ENCODE data around the gene TMEM132C.

TMEM132C gene

DNA sequence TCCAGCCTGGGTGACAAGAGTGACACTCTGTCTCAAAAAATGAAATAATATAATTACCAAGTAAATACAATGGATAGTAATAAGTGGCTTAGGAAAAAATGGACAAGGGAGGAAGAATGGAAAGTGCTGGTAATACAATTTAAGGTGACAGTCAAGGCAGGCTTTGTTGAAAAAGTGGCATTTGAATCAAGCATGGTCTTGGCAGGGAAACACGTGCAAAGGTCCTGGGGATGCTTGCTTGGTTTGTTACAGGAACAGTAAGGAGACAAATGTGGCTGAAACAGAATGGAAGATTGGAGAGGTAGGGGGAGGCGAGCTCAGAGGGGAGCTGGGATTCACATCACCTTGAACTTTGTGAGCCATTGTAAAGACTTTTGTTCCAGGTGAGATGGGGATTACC, 153.2 kb downstream of the TMEM132C start:
- DNase-seq (ENCODE audit: low spot score) = no peak

DNA sequence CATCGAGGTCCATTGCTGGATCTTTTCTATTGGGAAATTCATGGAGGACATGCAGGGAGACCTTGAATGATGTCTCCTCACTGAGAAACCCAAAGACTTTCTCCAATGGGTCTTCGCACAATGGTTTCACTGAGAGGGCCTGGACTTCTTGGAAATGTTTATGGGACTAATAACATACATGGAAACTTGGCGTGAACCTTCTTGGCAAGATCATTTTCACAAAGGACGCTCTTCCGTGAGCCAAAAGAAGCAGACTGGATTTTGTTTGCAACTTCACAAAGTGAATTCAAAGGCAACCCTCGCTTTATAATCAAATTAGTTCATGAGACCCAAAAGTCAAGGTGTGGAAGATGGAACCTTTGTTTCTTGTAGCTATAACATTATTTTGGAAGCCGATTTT, 154.4 kb downstream of the TMEM132C start:
- no peak for DNase-seq (ENCODE audit: low spot score)

GRCh38 chr12:128423205-128423604, 156.2 kb downstream of the TMEM132C start:
- no peak for DNase-seq (ENCODE audit: low spot score)

- DNase-seq (ENCODE audit: low spot score) = no peak
These were observed 158.0 kb downstream of the TMEM132C start for GRCh38 chr12:128424931-128425431.

DNA sequence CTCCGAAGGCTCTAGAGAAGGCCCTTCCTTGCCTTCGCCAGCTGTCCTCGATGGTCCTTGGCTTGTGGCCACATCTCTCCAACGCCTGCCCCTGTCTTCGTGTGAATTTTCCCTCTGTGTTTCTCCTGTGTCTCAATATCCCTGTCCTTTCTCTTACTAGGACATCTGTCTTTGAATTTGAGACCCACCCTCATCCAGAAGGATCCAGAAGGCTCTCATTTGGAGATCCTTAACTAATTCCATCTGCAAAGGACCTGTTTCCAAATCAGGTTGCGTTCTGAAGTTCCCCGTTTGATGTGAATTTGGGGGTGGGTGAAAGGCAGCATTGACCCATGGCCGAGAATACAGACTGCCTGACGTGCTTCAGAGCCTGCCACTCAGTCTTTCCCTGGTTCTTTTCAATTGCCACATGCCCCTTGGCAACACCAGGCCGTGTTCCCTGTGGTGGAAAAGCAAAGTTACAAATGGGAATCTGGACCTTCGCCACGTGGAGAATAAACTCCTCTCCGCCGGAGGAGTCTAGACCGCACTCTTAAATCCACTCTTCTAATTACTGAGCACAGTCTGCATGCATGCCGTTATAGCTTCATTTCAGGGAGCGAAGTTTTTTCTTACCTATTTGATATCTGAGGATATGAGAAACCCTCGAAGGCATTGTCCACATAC, 158.8 kb downstream of the TMEM132C start:
- no peak for DNase-seq (ENCODE audit: low spot score)

DNA sequence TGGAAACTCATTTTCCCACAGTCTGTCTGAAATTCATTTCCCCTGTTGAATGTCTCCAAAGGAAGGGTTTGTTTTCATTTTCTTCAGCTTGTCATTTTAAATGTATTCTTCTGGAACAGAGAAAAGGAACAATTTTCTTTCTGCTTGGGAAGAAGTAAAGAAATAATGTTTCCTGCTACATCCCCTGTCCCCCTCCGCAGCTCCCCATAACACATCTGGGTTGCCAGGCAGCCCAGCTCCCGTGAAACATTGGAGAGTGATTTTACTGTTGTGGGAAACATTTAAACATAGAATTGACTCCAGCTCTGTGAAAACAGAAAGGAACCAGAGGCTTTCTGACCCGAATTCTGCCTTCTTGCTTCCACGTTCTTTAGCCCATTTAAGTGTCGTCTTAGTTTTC, 159.5 kb downstream of the TMEM132C start:
- no peak for DNase-seq (ENCODE audit: low spot score)

- DNase-seq (ENCODE audit: low spot score) = no peak
These were observed 172.8 kb downstream of the TMEM132C start for GRCh38 chr12:128439796-128440195.

DNA sequence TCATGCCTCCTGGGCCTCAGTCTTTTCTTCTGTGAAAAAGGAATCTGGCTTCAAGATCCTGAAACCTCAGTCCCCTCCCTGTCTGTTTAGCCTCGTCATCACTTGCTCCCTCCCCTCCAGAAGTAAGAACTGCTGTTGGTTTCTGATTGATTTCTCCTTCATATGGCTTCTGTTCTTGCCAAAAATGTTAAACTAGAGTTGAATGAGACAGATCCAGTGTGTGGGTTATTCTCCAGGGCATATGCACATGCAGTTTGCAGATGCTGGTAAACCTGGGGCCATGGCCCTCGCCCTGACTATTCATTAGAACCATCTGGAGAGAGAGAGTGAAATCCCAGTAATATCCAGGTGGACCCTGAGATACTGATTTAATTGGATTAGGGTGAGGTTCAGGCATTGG, 175.1 kb downstream of the TMEM132C start:
- DNase-seq (ENCODE audit: low spot score) = no peak

DNA sequence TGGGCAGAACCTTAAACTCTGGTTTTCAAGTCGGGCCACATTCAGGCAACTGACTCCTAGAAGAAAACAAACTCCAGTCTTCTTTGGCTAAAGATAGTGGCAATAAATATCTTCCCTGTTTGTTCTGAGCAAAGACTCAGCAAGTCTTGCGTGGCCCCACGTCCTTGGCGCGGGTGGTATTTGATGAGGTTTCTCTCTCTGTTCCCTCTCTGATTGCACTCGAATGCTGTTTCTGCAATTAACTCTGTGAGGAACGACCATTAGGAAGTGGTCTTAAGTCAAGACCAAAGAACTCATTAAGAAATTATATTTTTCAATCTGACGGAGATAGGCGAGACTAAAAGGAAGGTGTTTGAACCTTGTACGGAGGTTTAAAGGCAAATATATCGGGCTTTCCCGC, 177.6 kb downstream of the TMEM132C start:
- DNase-seq (ENCODE audit: low spot score) = no peak

DNA sequence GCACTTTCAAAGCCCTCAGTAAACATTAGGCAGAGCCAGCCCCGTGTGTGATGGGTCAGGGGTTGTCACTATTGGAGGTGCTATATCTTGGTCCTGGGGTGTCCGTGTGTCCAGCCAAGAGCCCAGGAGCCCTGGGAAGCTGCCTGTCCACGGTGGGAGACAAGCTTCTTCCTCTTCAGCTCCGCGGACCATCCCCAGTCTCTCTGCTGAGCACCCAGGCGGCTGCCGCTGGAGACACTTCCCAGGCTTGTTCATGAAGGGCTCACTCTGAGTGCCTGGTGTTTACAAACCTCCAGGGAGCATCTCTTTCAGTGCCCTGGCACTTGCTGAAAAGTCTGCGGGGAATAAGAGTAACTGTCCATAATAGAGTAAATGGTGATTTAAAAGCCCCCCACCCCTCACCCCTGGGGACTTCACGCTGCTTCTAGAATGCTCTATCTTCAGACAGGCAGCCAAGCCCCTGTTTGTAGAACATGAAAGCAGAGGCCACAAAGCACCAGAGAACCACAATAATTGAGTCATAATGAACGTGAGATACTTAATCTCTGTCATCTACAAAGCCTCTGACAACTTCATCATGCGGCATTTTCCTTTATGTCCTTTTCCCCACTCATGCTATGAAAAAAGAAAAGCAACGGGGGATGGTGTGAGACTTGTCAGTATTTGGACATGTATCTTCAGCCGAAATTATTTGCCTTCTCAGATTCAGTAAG, 178.6 kb downstream of the TMEM132C start:
- no peak for DNase-seq (ENCODE audit: low spot score)

DNA sequence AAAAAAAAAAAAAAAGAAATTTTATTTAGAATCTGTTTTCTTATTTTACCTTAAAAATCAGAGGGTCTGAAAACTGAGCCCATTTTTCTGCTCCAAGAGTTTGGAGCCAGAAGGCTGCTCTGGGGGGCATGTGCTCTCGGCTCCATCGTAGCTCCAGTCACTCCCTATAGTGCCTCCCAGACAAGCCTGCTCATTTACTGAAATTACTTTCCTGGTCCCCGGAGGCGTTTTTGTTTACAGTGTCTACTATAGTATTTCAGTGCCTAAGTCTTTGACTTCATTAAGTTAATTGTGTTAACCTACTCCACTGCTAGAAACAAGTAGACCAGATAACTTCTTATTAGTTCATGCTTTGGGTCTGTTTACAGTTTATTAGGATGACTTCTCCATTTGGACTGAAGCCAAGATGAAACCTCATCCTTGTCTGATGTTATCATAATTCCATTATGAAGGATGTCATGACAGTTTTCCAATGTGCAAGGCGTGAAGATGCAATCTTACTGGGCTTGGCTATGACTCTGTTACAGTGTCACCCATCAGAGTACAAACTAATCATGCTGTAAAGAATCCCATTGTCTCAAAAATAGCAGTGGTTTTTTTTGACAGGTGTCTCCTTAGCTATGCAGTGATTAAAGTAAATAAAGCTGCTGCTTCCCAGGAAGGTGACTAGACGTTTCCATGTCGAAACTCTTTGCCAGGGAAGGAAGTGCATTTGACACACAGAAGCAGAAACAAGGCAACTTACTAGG, 182.3 kb downstream of the TMEM132C start:
- DNase-seq (ENCODE audit: low spot score) = no peak

DNA sequence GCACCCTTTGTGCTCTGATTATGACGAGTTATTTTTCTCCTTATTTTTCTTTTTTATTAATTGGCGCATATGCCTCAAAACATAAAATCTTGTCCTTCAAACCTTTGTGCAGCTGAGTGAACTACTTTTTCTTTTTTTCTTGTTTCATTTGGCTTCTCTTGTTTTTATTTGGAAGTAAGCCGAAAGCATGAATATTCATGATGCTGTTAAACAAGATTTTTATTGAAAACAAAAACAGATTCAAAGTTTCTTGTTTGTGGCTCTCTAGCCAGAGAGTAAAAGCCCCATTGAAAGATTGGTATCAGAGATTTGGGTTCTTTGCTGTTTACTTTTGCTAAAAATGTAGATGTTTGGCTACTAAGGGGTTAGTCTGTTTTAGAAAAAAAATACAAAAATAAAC, 183.8 kb downstream of the TMEM132C start:
- DNase-seq (ENCODE audit: low spot score) = no peak

DNA sequence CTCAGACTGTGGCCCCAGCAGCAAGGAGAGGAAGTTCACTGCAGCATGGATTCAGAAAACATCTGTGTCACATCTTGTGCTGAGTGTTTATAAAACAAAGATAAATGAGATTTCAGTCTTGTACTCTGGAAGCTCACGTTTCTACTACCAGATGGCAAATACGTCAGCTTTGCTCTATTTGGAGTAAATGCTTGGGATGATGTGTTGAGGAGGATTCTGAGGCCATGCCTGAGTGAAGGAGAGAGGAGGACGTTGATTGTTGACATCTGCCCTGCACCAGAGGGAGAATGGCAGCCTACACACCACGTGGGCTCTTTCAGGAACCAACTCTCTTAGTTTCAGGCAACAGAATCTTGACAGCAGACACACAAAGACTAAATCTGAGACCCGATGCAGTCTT, 188.9 kb downstream of the TMEM132C start:
- DNase-seq (ENCODE audit: low spot score) = no peak

DNA sequence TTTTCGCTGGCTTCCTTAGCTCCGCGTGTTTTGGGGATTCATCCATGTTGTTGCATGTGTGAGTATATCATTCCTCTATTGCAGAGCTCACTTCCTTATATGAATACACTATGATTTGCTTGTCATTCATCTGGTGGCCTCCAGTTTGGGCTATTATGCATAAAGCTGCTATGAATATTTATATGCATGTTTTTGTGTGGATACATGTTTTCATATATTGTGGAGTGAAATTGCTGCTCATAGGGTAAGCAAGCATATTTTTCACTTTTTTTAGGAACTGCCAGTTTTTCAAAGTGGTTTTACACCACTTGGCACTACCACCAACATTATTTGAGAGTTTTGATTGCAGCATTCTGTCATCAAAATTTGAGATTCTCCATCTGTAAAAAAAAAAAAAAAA, 190.0 kb downstream of the TMEM132C start:
- DNase-seq (ENCODE audit: low spot score) = no peak

DNA sequence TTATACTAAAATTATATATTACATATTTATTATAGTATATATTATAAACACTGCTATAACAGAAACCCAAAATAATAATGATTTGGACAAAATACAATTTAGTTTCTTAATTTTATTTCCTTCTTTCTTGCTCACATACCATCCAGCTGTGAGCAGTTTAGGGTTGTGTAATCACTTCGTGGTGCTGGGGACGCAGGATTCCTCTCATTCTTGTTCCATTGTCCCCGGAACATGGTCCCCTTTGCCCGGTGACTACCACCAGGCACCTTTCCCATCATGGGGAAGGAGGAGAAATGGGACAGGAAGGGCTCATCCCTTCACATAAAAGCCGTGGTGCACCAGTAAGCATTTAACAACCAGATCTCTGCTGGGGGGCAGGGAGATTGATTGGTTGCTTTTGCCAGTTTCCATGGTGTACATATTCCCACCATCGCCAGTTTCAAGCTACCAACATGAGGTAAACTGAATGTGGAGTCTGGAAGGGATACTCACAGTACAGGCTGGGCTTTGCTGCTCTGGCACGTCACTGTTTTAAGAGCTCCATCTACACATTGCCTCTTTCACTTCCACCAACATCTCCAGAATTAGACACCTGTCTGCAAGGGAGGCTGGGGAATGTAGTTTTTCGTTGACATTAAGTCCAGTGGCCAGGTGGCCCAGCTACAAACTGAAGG, 191.5 kb downstream of the TMEM132C start:
- DNase-seq (ENCODE audit: low spot score) = no peak

DNA sequence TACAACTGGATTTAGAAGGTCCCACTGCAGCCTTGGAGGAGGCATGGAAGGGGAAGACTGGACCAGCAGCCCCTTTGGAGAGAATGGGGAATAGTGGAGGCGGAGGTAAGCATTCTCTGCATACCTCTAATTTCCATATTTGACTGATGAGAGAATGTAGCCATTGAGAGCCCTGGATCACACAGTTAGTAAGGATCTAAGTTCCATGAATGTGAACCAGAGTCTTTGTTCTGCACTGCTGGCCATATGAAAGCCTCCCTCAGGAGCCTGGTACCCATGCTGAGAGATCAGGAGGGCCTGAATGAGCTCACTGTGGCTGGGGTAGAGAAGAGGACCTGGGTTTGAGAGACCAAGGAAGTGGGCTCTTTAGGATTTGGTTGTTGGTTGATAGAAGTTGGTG, 192.1 kb downstream of the TMEM132C start:
- no peak for DNase-seq (ENCODE audit: low spot score)

DNA sequence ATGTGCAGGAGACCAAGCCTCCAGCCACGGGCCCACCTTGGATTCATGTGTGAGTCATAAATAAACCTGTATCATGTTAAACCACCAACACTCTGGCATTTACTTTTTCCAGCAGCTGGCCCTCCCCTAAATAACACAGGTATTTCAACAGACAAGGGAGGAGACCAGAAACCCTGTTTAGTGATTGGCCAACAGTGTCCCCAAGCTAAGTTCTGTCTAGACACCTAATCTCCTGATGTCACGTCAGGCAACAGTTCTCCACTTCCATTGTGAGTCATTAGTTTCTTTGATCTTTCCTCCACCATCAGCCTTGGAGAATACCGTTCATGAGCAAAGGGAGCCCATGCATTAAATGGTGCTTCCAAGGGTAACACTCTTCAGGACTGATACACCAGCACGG, 196.9 kb downstream of the TMEM132C start:
- DNase-seq (ENCODE audit: low spot score) = no peak

GRCh38 chr12:128467882-128468281, 200.9 kb downstream of the TMEM132C start:
- DNase-seq (ENCODE audit: low spot score) = no peak

DNA sequence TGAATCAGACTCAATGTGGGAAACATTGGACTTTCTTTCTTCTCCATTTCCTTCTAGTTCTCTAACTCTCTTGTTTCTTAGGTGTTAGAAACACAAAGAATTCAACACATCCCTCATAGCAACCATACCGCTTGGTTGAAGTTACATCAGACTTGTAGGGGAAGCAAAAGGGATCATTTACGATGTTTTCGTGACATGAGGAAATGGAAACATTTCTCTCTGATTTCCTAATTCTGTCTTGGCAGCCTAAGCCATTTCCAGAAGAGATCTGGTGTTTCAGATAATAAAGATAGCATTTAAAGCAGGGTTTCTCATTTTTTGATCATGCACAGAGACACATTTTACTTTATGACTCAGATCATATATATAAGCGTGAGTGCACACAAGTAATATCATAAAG, 202.0 kb downstream of the TMEM132C start:
- DNase-seq (ENCODE audit: low spot score) = no peak

GRCh38 chr12:128471491-128471890, 204.5 kb downstream of the TMEM132C start:
- no peak for DNase-seq (ENCODE audit: low spot score)

DNA sequence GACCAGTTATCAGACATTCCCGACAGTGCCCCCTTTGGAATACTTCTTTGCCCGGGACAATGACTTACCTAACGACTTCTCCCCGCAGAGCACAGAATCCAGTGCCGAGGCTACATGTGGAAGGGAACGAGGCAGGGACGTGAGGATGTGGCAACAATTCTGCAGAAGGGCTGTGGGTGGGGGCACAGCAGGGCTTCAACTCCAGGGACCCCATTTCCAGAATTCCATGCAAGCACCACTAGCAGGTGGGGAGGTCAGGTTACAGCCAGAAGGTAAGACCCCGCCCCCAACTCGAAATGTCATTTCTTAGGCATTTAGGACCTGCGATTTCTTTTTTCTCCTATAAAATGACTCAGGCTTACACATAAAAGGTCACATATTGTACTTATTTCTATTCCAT, 207.9 kb downstream of the TMEM132C start:
- DNase-seq (ENCODE audit: low spot score) = no peak

GRCh38 chr12:128476266-128476665, 209.3 kb downstream of the TMEM132C start:
- DNase-seq (ENCODE audit: low spot score) = no peak

Measured in hematopoietic multipotent progenitor cell treated with erythropoietin and hydrocortisone succinate and interleukin-3 and kit ligand, for 17 days (in vitro differentiated cells).